HL-60 (cell line): ENCODE data around the gene NKAIN4.

Experiments used
- CTCF ChIP-seq: IDR thresholded peaks from one replicate; pipeline ENCODE4 v1.5.1; 2011; ENCODE audit warnings: low read length, control low read depth, inconsistent platforms; ENCODE audit not compliant: insufficient read depth
- POLR2AphosphoS5 ChIP-seq: IDR thresholded peaks from 2 replicates; pipeline ENCODE4 v1.6.1; 2012; ENCODE audit warnings: low read depth
- REST ChIP-seq: IDR thresholded peaks from 2 replicates; pipeline ENCODE4 v1.6.1; 2012; ENCODE audit warnings: low read depth; ENCODE audit not compliant: insufficient replicate concordance

DNA sequence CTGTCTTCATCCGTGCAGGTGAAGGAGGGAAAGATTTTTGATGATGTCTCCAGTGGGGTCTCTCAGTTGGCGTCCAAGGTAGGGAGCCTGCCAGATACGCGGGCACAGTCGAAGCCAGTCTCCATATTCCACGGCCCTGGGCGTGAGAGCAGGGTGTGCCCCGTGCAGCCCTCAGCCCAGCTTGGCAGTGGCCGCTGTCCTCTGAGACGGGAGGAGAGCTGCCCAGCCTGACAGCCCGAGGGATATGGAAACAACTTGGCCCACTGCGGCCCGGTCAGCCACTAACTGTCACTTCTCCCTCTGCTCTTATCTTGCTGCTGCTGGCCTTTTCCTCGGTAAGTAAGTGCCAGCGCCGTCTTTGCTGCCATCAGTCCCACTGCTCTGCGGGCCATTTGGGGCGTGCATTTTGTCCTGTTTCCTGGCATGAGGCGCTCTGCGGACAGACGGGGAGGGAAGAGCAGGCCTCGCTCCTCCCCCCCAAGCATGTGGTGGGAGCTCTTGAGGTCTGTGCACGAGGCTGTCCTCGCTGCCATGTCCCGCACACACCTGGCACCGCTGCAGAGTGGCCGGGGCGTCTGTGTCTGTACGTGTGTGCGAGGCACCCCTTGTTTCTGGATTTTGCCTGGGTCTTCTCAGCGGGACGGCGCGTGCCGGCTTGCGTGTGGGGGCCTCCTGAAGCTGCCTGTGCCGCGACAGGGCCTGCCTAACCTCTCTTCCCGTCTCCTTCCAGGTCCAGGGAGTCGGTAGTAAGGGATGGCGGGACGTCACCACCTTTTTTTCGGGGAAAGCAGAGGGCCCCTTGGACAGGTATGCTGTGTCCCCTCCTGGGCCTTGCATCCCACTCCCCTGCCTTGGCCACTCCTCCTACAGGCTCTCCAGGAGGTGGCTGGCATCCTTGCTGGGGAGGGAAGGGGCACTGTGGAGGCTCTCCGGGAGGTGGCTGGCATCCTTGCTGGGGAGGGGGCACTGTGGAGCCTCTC, 31.7 kb upstream of the NKAIN4 start:
- no peak for TF ChIP-seq CTCF
- no peak for TF ChIP-seq REST
- TF ChIP-seq POLR2AphosphoS5, result no peak
